ENCODE data around the gene BMAL2. TPM values are rescaled to one million over a fixed set of nuclear protein-coding genes. Genes with fewer than 3 reads are reported as not detected.

Gene BMAL2, protein sequence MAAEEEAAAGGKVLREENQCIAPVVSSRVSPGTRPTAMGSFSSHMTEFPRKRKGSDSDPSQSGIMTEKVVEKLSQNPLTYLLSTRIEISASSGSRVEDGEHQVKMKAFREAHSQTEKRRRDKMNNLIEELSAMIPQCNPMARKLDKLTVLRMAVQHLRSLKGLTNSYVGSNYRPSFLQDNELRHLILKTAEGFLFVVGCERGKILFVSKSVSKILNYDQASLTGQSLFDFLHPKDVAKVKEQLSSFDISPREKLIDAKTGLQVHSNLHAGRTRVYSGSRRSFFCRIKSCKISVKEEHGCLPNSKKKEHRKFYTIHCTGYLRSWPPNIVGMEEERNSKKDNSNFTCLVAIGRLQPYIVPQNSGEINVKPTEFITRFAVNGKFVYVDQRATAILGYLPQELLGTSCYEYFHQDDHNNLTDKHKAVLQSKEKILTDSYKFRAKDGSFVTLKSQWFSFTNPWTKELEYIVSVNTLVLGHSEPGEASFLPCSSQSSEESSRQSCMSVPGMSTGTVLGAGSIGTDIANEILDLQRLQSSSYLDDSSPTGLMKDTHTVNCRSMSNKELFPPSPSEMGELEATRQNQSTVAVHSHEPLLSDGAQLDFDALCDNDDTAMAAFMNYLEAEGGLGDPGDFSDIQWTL
- 20.2 and 22.3 TPM in 2 replicates for total RNA-seq (2014; rRNA removed; shearing (Covaris generic))

DNA sequence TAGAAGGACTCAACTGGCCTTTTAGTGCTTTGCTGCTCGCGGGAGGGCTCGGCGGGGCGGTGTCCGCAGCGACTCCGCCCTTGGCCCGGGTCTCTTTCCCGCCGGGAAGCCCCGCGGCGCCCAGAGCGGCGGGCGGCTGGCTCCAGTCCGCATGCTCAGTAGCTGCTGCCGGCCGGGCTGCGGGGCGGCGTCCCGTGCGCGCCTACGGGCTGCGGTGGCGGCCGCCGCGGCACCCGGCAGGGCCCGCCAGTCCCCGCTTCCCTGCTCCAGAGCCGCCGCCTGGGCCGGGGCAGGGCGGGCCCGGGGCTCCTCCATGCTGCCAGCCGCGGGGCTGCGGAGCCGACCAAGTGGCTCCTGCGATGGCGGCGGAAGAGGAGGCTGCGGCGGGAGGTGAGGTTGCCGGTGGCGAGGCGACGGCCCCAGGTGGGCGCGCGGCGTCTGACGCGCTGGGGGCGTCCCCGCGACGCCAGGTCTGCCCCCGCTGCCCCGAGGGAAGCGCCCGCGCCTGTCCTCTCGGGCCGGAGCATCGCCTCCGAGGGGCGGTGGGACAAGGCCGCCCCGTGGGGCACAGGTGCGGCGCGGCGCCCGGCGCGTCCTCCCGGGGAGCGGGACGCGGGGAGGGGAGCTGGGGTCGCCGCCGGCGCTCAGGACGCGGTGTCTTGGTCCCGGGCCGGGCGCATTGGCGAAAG lies at the start of gene BMAL2:
Gene BMAL2 (plus strand): TSS at position 123 of the 689 bp plus-strand sequence. CDS start 237 bp downstream, at position 360.
- peak; percentile 60 for DNase-seq (ENCODE audit: low spot score)

DNA sequence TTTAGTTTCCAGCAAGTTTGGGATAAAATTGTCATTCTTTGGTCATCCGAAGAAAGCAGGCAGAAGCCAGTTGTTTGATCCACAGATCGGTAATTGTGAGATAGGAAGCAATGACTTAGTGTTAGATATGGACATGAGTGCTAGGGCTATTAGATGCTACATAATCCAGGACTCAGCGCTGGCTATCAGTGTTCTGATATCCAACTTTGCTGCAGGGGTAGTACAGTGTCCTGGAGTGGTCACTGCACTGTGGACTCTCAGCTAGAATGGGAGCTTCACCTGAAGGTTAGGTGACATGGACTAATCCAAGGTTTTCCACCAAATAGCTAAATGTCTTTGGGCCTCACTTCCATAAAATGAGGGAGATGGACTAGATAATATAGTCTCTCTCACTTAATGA lies 48.6 kb upstream of the BMAL2 start:
- DNase-seq (ENCODE audit: low spot score), result no peak

DNA sequence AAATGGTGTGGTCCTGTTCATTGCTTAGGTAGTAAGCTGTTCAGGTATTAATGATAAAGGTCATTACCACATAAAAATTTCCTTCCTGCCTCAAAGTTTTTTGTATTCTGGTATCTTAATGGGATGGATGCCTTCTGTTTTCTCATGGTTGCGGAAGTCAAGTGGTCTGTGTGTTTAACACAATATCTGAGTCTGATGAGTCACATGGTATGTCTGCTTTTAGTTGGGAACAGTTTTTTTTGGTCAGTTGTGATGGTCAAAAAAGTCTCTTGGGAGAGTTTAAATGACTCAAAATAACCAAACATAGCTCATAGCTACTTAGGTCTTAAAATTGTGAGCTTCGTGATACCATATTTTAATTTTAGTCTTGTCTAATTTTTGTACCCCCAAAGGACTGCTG lies 47.9 kb upstream of the BMAL2 start:
- DNase-seq (ENCODE audit: low spot score), result no peak

DNA sequence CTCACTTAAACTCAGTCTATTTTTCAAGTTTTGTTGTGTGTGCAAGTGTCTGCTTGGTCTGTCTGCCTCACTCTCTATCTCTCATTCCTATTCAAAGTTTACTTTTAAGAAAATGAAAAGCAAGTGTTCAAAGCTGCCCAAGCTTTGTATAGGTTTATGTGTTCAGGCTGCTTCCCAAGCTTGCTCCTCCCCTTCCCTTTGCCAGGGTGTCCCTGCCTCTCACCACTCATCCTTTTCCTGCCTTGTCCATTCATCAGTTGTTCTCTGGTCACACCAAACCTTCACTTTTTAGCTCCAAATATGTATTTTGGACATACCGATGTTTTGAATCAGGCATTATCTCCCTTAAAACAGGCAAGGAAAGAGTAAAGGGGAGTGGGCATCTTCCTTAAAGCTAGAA lies 47.2 kb upstream of the BMAL2 start:
- no peak for DNase-seq (ENCODE audit: low spot score)

DNA sequence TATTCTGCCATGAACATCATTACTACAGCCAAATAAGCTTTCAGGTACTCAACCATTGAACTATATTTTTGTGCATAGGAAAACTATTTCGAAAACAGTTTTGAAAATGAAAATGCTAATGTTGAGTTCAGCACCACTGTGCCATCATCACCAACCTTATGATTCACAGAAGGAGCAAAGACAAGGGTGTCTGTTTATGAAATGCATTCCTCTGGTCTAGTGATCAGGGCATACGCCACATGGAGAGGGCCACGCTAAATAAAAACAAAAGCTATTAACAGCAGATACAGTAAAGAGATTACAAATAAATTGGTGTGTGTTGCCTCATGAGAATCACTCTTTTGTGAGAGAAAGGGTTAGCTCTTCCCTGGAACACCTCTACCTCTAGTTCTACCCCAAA lies 43.2 kb upstream of the BMAL2 start:
- DNase-seq (ENCODE audit: low spot score), result no peak

DNA sequence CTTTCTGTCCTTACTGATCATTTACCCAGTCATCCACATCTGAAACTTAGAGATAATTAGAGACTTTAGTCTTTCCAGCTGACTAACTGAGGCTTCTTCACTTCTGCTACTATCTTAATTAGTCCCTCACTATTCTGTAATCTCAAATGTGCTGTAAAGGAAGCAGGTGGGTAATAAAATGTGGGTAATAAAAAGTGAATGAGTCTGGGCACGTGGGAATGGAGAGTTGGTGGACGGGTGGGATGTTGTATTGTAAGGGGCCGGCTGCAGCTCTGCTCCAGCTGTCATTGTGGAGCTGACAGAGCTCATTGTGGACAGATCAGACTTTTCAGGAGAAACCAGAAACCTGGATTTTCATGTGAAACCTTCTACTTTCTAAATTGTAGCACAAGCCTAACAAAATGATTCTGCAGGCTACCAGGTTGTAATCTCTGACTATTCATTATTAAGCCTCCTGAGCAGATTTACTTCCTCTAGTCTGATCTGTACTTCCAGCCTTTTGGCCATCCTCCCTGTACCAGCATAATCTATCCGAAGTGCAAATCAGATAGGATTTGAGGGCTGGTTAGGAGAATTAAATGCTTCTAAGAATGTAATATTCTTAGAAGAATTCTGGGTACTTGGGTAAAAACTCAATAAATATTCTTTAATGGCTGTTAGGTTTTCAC lies 42.0 kb upstream of the BMAL2 start:
- DNase-seq (ENCODE audit: low spot score), result no peak

DNA sequence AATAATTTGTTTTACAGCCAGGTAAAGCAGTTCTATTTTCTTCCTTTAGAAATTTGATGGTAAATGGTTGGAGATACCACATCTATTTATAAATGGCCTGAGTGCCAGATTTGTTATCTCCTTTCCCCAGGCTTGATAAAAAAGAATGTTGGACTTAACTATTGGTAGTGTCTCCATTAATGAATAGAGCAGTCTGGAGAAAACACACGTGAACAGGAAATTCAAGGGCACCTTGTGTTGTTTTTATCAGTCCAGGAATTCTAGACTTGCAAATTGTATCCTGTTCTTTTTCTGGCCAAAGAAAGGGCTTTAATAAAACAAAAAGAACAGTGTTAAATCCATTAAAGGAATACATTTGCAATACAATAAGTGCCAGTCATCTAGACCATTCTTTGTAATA lies 40.8 kb upstream of the BMAL2 start:
- no peak for DNase-seq (ENCODE audit: low spot score)

DNA sequence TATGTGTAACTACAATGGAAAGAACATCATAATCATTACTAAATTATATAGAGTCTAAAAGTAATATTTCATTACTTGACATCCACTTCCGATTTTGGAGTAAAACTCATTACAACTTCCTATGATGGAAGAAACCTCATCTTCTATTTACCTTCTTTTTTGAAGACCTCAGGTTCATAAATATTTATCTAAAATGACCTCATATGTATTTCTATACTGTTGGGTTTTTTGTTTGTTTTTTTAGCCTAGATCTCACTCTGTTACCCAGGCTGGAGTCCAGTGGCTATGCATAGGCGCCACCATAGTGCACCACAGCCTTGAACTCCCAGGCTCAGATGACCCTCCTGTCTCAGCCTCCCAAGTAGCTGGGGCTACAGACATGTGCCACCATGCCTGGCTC lies 39.9 kb upstream of the BMAL2 start:
- no peak for DNase-seq (ENCODE audit: low spot score)

DNA sequence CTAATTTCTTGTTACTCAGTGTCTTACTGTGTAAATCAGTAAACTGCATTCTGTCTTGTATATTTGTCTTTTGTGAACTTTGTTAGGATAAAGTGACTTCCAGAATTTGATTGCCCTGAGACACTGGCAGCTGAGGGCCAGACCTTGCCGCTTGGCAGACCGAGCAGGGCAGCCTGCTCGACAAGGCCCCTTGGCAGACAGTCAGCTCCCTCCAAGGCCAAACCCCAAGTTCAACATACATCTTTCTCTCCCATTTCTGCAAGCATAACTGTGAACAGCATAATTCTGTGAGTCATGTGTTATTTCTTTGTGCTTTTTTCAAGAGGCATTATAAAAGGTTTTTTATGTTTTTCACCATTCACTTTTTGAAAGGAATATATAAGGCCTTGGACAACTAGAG lies 39.2 kb upstream of the BMAL2 start:
- no peak for DNase-seq (ENCODE audit: low spot score)

DNA sequence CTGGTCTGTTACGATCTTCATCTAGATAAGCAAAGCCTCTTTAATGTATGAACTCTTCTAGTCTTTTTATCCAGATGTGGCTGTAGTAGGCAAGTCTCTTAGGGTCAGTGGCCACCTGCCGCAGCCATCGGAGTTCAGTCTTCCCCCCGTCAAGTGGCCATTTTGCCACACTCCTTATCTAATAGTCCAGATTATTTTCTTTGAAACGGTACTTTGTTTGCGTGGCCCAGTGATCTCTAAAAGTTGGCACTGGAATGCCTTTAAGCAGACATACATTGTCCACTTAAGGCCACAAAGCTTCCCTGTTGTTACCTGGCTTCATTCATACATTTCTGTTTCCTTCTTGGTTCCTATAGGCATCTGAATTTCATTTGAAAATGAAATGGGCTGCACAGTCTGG lies 36.0 kb upstream of the BMAL2 start:
- DNase-seq (ENCODE audit: low spot score), result no peak

DNA sequence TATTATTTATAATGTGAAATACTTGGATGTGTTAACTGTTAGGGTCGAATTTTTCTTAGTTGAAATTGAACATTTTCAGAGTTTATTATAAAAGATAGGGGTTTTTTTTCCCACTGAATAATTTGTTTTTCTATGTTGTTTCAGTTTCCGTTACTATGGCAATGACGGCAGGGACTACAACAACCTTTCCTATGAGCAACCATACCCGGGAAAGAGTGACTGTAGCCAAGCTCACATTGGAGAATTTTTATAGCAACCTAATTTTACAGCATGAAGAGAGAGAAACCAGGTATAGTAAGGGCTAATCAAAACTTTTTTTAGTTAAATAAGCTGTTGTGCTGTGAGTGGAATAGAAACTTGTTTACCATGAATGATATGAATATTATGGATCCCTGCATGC lies 35.1 kb upstream of the BMAL2 start:
- DNase-seq (ENCODE audit: low spot score), result no peak

DNA sequence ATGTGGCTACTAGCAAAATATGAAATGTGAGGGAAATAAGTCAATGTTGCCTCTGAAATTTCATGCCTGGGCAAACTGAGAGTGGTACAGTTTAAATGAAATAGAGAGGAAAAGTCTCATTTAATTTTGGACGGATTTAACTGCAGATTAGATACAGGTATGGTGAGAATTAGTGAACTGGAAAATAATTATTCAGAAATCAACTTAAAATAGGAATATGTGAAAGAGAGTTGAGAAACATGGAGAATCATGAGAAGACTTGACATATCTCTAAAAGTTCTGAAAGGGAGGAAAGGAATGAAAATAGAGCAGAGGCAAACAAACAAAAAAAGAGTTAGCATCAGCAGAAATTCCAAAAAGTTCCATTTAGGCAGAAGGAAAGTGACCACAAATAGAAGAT lies 33.5 kb upstream of the BMAL2 start:
- DNase-seq (ENCODE audit: low spot score), result no peak

DNA sequence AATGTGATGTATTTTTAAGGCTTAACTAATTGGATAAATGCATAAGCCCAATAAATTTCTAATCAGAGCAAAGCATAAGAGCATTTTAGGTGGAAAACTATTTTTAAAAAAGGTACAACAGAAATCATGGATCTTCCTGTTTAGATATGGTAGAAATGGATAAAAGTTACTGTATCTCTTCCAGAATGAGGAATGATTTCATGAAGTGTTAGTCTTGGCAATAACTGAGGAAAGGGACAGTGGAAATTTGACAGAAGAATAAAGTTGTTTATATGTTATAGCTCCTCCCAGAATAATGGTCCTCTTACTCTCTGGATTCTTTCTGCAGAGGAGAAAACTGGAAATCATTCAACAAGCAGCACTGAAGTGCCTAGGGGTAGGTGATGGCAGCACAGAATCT lies 32.4 kb upstream of the BMAL2 start:
- no peak for DNase-seq (ENCODE audit: low spot score)

DNA sequence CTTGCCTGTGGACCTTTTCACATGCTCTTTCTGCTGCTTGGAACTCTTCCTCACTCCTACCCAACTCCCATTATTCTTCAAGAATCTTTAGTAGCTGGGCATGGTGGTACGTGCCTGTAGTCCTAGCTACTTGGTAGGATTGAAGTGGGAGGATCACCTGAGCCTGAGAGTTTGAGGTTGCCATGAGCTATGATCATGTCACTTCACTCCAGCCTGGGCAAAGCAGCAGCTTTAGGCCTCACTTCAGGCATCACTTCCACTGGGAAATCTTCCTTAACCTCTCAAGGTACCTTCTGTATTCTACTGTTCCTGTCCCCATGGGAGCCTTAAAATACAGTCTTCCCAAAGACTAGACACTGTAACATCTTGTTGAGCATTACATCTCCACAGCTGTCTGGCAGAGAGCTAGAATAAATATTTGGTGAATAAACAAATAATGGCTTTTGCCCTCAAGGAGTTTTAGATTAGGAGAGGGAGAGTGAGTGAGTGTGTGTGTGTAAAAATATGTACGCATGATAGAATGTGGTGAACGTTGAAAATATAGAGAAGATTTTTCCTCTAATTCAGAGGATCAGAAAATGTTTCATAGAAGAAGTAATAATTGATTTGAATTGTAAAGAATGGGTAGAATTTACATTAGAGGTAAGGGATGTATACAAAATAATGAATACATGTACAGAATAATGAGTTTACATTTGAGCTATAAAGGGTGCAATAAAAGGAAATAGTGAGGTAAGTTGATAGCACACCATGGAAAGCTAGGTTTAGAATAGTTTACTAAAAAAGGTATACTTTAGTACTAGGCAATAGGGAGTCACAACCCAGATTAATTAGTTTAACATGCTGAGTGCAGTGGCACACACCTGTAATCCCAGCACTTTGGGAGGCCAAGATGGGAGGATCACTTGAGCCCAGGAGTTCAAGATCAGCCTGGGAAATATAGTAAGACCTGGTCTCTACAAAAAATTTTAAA lies 29.2 kb upstream of the BMAL2 start:
- DNase-seq (ENCODE audit: low spot score), result no peak

DNA sequence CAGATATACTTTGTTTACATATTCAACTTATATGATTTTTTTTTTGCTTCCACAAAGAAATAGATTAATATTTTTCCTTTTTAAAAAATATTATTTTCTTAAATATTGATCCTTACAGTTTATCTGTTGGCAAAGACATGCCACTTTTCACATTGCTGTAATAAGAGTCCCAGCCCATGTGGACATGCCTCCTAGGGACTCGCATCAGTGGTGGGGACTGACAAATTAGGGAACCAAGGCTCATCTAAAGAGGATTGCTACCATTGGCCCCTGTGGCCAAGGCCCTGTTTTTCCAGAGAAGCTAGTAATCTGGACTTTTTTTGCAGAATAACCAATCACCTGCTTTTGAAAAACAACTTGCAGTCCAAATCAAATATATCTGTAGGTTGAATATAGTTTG lies 27.8 kb upstream of the BMAL2 start:
- DNase-seq (ENCODE audit: low spot score), result no peak

DNA sequence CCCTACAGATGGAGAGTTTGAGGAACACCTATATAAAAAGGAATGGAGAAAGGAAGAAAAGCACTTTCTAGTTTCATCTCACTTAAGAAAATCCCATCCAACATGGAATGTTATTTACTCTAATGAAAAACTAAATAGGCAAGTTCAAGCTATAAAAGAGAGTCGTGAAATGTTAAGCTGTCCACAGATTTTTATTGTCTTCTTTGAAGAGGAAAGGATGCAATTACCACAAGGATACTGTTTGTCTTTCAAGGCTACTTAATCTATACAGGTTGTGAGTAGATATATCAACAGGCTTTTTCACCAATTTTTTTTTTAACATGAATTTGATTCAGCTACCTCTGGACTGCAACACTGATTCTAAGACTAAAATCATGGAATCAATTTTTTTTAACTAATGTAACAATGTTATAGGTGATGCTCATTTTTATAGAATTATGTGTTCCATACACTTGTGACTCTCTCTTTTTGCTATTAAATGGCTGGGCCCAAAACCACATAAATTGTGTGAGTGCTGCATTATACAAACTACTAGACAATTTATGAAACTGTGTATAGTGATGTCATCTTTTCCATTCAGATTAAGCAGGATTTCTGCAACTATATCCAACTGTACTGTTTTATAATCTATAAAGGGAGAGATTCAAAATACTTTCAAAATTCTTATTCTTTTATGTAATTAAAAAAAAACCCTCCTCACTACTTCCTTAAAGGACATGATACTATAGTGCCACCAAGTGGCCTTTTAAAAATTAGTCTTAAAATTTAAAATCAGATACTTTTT lies 26.8 kb upstream of the BMAL2 start:
- DNase-seq (ENCODE audit: low spot score), result peak; percentile 68

DNA sequence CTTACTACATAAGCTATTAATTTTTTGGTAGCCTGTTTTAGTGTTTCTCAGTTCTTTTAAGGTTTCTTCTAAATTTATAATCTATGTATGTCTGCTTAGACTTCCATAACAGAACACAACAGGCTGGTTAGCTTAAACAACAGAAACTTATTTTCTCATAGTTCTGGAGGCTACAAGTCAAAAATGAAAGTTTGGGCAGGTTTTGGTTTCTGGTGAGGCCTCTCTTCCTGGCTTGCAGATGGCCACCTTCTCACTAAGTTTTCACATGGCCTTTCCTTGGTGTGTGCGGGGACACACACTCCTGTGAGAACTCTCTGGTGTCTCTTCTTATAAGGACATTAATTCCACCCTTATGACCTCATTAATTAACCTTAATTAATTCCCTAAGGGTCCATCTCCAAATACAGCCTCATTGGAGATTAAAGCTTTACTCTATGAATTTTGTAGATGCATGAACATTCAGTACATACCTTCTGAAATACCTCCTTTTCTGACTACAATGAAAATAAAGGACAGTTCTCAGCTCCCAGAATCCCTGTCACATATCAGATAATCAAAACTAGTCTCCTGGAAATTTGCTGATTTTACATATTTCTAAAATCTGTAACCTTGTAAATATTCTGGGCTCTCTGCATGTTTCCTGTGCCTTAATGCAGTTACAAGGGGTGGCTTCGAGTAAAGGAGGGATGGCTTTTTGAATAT lies 23.2 kb upstream of the BMAL2 start:
- no peak for DNase-seq (ENCODE audit: low spot score)

DNA sequence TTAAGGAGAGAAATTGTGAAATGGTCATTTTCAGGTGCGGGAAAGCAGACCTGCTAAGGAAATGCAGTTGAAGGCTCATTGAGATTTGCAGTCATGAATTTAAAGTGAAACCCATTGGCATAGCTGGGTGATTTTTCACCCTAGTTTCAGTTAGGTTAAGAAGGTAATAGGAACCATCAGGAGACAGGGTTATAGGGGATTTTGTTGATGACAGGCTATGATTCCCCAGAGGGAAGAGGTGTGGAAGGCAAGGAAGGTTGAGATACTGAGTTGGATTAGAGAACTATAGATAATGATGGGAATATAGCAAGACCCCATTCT lies 22.7 kb upstream of the BMAL2 start:
- DNase-seq (ENCODE audit: low spot score), result no peak

DNA sequence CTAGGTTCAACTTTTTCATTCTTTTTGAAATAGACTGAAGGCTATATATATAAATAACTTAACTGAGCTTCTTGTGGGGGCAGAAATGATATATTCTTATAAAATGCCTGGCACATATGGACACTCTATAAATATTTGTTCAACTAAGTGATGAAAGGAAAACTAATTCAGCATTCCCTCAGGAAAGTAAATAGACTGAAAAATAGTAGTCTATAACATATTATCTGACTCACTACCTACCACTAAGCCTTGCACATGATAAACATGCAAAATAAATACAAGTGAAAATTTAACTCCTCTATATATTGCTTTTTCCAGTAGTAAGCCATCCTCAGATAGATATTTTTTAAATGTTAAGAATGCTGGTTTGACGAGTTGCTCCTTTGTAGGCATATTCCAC lies 15.7 kb upstream of the BMAL2 start:
- no peak for DNase-seq (ENCODE audit: low spot score)

DNA sequence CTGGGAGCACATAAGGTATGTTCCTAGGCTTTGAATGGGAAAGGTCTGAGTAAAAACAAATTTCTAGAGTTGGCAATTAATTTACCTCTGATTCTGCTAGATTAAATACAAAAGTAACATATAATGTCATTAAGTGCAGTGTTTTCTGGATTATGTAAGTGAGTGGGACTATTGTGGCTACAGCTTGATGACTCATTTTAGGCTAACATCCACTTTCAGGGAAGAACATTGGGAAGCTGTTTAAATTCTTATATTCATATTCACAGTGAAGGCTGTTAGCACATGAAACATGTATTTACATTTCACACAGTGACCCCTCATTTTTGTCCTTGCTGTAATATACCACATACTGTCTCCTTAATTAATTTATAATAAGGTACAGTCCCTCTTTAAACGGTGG lies 13.2 kb upstream of the BMAL2 start:
- no peak for DNase-seq (ENCODE audit: low spot score)

Data from HT-29 (cell line).